Liver (tissue), 3 donors: ENCODE data around the gene FUT9.

Source experiments
- CTCF ChIP-seq: fragments of 150-350 bp; IDR thresholded peaks from 2 replicates; pipeline ENCODE4 v1.5.1; 2017; ENCODE audit warnings: improper control_type of control experiment, low read depth, low read length; ENCODE audit not compliant: missing input control
- EGR1 ChIP-seq, 2 donors: IDR thresholded peaks; 2 replicates each; pipeline ENCODE4 v1.6.1; 2016 to 2018; ENCODE audit warnings: antibody characterized with exemption in 2 of 2, low read depth in 2 of 2
- GABPA ChIP-seq, 2 donors: IDR thresholded peaks in 1 of 2; conservative IDR thresholded peaks in 1 of 2; 2 replicates each; pipeline ENCODE4 v1.6.1; 2016; ENCODE audit warnings: antibody characterized with exemption in 2 of 2, mild to moderate bottlenecking in 1 of 2, moderate library complexity in 1 of 2
- JUND ChIP-seq, 2 donors: IDR thresholded peaks; 2 replicates each; pipeline ENCODE4 v1.6.1; 2016; ENCODE audit warnings: antibody characterized with exemption in 2 of 2
- MAX ChIP-seq: IDR thresholded peaks from 2 replicates; pipeline ENCODE4 v1.6.1; 2016; ENCODE audit warnings: antibody characterized with exemption
- RAD21 ChIP-seq, 2 donors: IDR thresholded peaks; 2 replicates each; pipeline ENCODE4 v1.6.1; 2016; ENCODE audit warnings: antibody characterized with exemption in 2 of 2, mild to moderate bottlenecking in 2 of 2
- SP1 ChIP-seq: IDR thresholded peaks from 2 replicates; pipeline ENCODE4 v1.6.1; 2018; ENCODE audit warnings: antibody characterized with exemption, mild to moderate bottlenecking
- TAF1 ChIP-seq: conservative IDR thresholded peaks from 2 replicates; pipeline ENCODE4 v1.6.1; 2016; ENCODE audit warnings: antibody characterized with exemption, mild to moderate bottlenecking
- YY1 ChIP-seq: IDR thresholded peaks from 2 replicates; pipeline ENCODE4 v1.6.1; 2016; ENCODE audit warnings: antibody characterized with exemption, mild to moderate bottlenecking
- TF ChIP-seq, protein P1 (sequence below): IDR thresholded peaks from 2 replicates; pipeline ENCODE4 v1.6.1; 2016; ENCODE audit warnings: antibody characterized with exemption
- donor health status: healthy.
- donor health status: healthy.

- TF ChIP-seq TAF1 (no peak), CTCF (no peak), SP1 (no peak), GABPA (IDR thresholded peaks at IDR 0.05 in 1 of 2, conservative IDR thresholded peaks at IDR 0.05 in 1 of 2) (no peak), YY1 (no peak), MAX (no peak), EGR1 (IDR thresholded peaks at IDR 0.05; ENCODE audit: low read depth in 2 of 2) (no peak), RAD21 (IDR thresholded peaks at IDR 0.05) (no peak), JUND (IDR thresholded peaks at IDR 0.05) (no peak)
- TF ChIP-seq, protein P1, sequence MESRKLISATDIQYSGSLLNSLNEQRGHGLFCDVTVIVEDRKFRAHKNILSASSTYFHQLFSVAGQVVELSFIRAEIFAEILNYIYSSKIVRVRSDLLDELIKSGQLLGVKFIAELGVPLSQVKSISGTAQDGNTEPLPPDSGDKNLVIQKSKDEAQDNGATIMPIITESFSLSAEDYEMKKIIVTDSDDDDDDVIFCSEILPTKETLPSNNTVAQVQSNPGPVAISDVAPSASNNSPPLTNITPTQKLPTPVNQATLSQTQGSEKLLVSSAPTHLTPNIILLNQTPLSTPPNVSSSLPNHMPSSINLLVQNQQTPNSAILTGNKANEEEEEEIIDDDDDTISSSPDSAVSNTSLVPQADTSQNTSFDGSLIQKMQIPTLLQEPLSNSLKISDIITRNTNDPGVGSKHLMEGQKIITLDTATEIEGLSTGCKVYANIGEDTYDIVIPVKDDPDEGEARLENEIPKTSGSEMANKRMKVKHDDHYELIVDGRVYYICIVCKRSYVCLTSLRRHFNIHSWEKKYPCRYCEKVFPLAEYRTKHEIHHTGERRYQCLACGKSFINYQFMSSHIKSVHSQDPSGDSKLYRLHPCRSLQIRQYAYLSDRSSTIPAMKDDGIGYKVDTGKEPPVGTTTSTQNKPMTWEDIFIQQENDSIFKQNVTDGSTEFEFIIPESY, result no peak
Observed at GRCh38 chr6:96013531-96013930, 2.2 kb upstream of the FUT9 start.
